Endodermal cell (in vitro differentiated cells): ENCODE results near the gene PKM. TPM values are rescaled to one million over a fixed set of nuclear protein-coding genes. Genes with fewer than 3 reads are reported as not detected.

Experiments used
- DNase-seq: peaks from one replicate; pipeline ENCODE4 v3.0.0-alpha.2; 2017
- H3K27ac ChIP-seq: 2 replicates; pipeline ENCODE4 v1.5.1; 2013; ENCODE audit warnings: mild to moderate bottlenecking, low read depth, low read length, moderate library complexity
- H3K27me3 ChIP-seq: 2 replicates; pipeline ENCODE4 v1.6.1; 2013; ENCODE audit warnings: mild to moderate bottlenecking, low read length, moderate library complexity; ENCODE audit not compliant: insufficient read depth, control insufficient read depth, poor library complexity, severe bottlenecking
- H3K36me3 ChIP-seq: 2 replicates; pipeline ENCODE4 v1.7.0; 2013; ENCODE audit warnings: mild to moderate bottlenecking, low read length, moderate library complexity; ENCODE audit not compliant: control insufficient read depth, insufficient read depth
- H3K4me1 ChIP-seq: one replicate; pipeline ENCODE4 v1.7.0; 2013; ENCODE audit warnings: low read length; ENCODE audit not compliant: control insufficient read depth, insufficient read depth
- H3K4me3 ChIP-seq: 2 replicates; pipeline ENCODE4 v1.5.1; 2013; ENCODE audit warnings: mild to moderate bottlenecking, low read length, moderate library complexity
- H3K9ac ChIP-seq: 2 replicates; pipeline ENCODE4 v1.6.1; 2013; ENCODE audit warnings: mild to moderate bottlenecking, low read length, moderate library complexity; ENCODE audit not compliant: poor library complexity, severe bottlenecking; ENCODE audit errors: extremely low read depth
- H3K9me3 ChIP-seq: 2 replicates; pipeline ENCODE4 v1.6.1; 2013; ENCODE audit warnings: mild to moderate bottlenecking, low read length, moderate library complexity; ENCODE audit not compliant: control insufficient read depth
- H3K27ac Mint-ChIP-seq: 2 replicates; pipeline ENCODE4 v1.8.0; 2020; ENCODE audit warnings: mixed read lengths
- H3K27me3 Mint-ChIP-seq: 2 replicates; pipeline ENCODE4 v1.8.0; 2021; ENCODE audit warnings: mild to moderate bottlenecking, mixed read lengths; ENCODE audit not compliant: insufficient read depth
- H3K36me3 Mint-ChIP-seq: 2 replicates; pipeline ENCODE4 v1.8.0; 2020; ENCODE audit warnings: low read depth, mixed read lengths
- H3K4me1 Mint-ChIP-seq: 2 replicates; pipeline ENCODE4 v1.8.0; 2020; ENCODE audit warnings: mixed read lengths
- H3K4me3 Mint-ChIP-seq: 2 replicates; pipeline ENCODE4 v1.8.0; 2020; ENCODE audit warnings: mild to moderate bottlenecking, moderate library complexity, mixed read lengths
- H3K9me3 Mint-ChIP-seq: 2 replicates; pipeline ENCODE4 v1.8.0; 2020; ENCODE audit warnings: mild to moderate bottlenecking, mixed read lengths
- CTCF ChIP-seq: fragments of 200-600 bp; sonication (generic); conservative IDR thresholded peaks from 2 replicates; pipeline ENCODE4 v1.5.0; 2021; ENCODE audit warnings: antibody characterized with exemption, mild to moderate bottlenecking
- WGBS, 2 experiments: methylation state at CpG; one replicate each; pipeline versions ENCODE4 v1.1.5 to v1.1.7; 2013; ENCODE audit warnings: missing lambda C conversion rate in 2 of 2, mixed read lengths in 1 of 2; ENCODE audit not compliant: insufficient coverage in 1 of 2, insufficient read length in 1 of 2; 5-methylcytosine and 5-hydroxymethylcytosine counted together
- total RNA-seq, 2 donors: library from RNA; stranded (reverse); fragmentation: NEBNext Ultra II Directional in 1 of 2; extraction: Animal tissue kit (Norgen Biotek cat#: 25700) in 1 of 2; gene quantifications; 2 replicates in 1 of 2; 3 replicates in 1 of 2; pipeline ENCODE4 v1.2.1, GENCODE V29; 2021

Gene PKM
- total RNA-seq, 2 donors from 2014 or later = 2,197 to 2,355 TPM

- Histone ChIP-seq H3K4me1 (no peaks in the 10 kb centered on the region), H3K4me3 (no peak overlapping the region), H3K27ac (no peak overlapping the region), H3K27me3 (no peaks in the 10 kb centered on the region), H3K9ac (no peak overlapping the region), H3K36me3 (no peaks in the 10 kb centered on the region), H3K9me3 (no peaks in the 10 kb centered on the region)
- peak overlapping the region; percentile 1 for H3K27ac Mint-ChIP-seq
- no peak overlapping the region for H3K4me3 Mint-ChIP-seq
- WGBS, 2 experiments = 79 to 92% methylated on average over 5 to 7 of the region's 7 CpGs
- peaks cover 6% of the 10 kb centered on the region for H3K4me1 Mint-ChIP-seq
- no peak for TF ChIP-seq CTCF
- H3K9me3 Mint-ChIP-seq = no peaks in the 10 kb centered on the region
- no peaks in the 10 kb centered on the region for H3K27me3 Mint-ChIP-seq
- DNase-seq = no peak
- H3K36me3 Mint-ChIP-seq = no peaks in the 10 kb centered on the region
These were observed 69.4 kb downstream of the PKM start for GRCh38 chr15:72161361-72162132.

- no peak overlapping the region for H3K4me3 Mint-ChIP-seq
These were observed 70.2 kb downstream of the PKM start for GRCh38 chr15:72160696-72161245.

GRCh38 chr15:72156928-72157327, 74.1 kb downstream of the PKM start:
- TF ChIP-seq CTCF = no peak
- Histone ChIP-seq H3K9ac (no peak overlapping the region), H3K4me3 (no peak overlapping the region), H3K27me3 (peaks cover 22% of the 10 kb centered on the region), H3K27ac (no peak overlapping the region), H3K4me1 (no peaks in the 10 kb centered on the region), H3K9me3 (no peaks in the 10 kb centered on the region), H3K36me3 (no peaks in the 10 kb centered on the region)
- Mint-ChIP-seq H3K9me3 (no peaks in the 10 kb centered on the region), H3K4me1 (peaks cover 21% of the 10 kb centered on the region), H3K27ac (no peak overlapping the region), H3K36me3 (no peaks in the 10 kb centered on the region), H3K4me3 (no peak overlapping the region), H3K27me3 (peaks cover 18% of the 10 kb centered on the region)
- 84 to 100% methylated on average over 2 of the region's 2 CpGs for WGBS, 2 experiments
- no peak for DNase-seq

More at GRCh38 chr15:72160696-72161245, 70.2 kb downstream of the PKM start:
- Histone ChIP-seq H3K36me3 (no peaks in the 10 kb centered on the region), H3K4me1 (no peaks in the 10 kb centered on the region), H3K27ac (no peak overlapping the region), H3K4me3 (no peak overlapping the region), H3K9me3 (no peaks in the 10 kb centered on the region), H3K27me3 (peaks cover 2% of the 10 kb centered on the region), H3K9ac (no peak overlapping the region)
- H3K27ac Mint-ChIP-seq = no peak overlapping the region
- 83 to 100% methylated on average over 2 to 5 of the region's 5 CpGs for WGBS, 2 experiments
- no peaks in the 10 kb centered on the region for H3K36me3 Mint-ChIP-seq
- no peaks in the 10 kb centered on the region for H3K9me3 Mint-ChIP-seq
- DNase-seq = no peak
- peaks cover 8% of the 10 kb centered on the region for H3K4me1 Mint-ChIP-seq
- H3K27me3 Mint-ChIP-seq = peaks cover 2% of the 10 kb centered on the region
- TF ChIP-seq CTCF = no peak
